GM18858 (cell line): ENCODE results near the gene CBX3.
"Not testable (repeated sequence)": the region's sequence is repeated elsewhere in the genome, so short reads cannot be mapped to it uniquely, and the experiment has no call there.

Source experiments
- ATAC-seq: cut with Tn5 transposase; IDR thresholded peaks from one replicate; pipeline ENCODE4 v1.9.1; 2021; ENCODE audit not compliant: unreplicated experiment

CBX3 gene

GRCh38 chr7:26187380-26188205, 14.0 kb upstream of the CBX3 start:
- no peak for ATAC-seq

GRCh38 chr7:26188206-26188956, 13.2 kb upstream of the CBX3 start:
- ATAC-seq = no peak

- no peak for ATAC-seq
These were observed 12.5 kb upstream of the CBX3 start for GRCh38 chr7:26188957-26189541.

GRCh38 chr7:26189697-26190096, 11.8 kb upstream of the CBX3 start:
- ATAC-seq = no peak

- no peak for ATAC-seq
These were observed 11.1 kb upstream of the CBX3 start for GRCh38 chr7:26190417-26190869.

- ATAC-seq = no peak
These were observed 10.1 kb upstream of the CBX3 start for GRCh38 chr7:26191233-26191973.

GRCh38 chr7:26191974-26192479, 9.5 kb upstream of the CBX3 start:
- no peak for ATAC-seq

- no peak for ATAC-seq
These were observed 9.0 kb upstream of the CBX3 start for GRCh38 chr7:26192485-26193087.

- ATAC-seq = no peak
These were observed 7.9 kb upstream of the CBX3 start for GRCh38 chr7:26193432-26194207.

GRCh38 chr7:26194764-26195163, 6.8 kb upstream of the CBX3 start:
- not testable (repeated sequence) for ATAC-seq

- no peak for ATAC-seq
These were observed 6.4 kb upstream of the CBX3 start for GRCh38 chr7:26195182-26195581.

GRCh38 chr7:26195867-26196657, 5.5 kb upstream of the CBX3 start:
- ATAC-seq = no peak

GRCh38 chr7:26197153-26198115, 4.1 kb upstream of the CBX3 start:
- ATAC-seq = no peak

- ATAC-seq = no peak
These were observed 3.3 kb upstream of the CBX3 start for GRCh38 chr7:26198133-26198780.

GRCh38 chr7:26198781-26199169, 2.8 kb upstream of the CBX3 start:
- ATAC-seq = no peak

GRCh38 chr7:26199301-26200037, 2.1 kb upstream of the CBX3 start:
- ATAC-seq = no peak

- no peak for ATAC-seq
These were observed 1.5 kb upstream of the CBX3 start for GRCh38 chr7:26200038-26200443.
